HepG2 (cell line): ENCODE measurements around the gene TSACC. TPM values are rescaled to one million over a fixed set of nuclear protein-coding genes. Genes with fewer than 3 reads are reported as not detected.

Source experiments
- ATAC-seq: fragments of 200-7000 bp; cut with Tn5 transposase; 3 replicates; pipeline ENCODE4 v1.9.1; 2020; ENCODE audit warnings: mild to moderate bottlenecking, moderate library complexity
- BruUV-seq: library from RNA; stranded (reverse); fragments of 400-500 nt; replicated peaks from 2 replicates; lab custom pipeline; 2021; lab: Mats Ljungman, UMichigan
- CTCF ChIA-PET: fragments of 300-600 bp; formaldehyde crosslinking; extraction: SDS; loops from one replicate; lab custom pipeline; 2021; ENCODE audit warnings: low total read pairs, inconsistent platforms, low intra/inter-chr PET ratio; lab: Yijun Ruan, JAX
- POLR2A ChIA-PET: fragments of 350-600 bp; sonication (Branson Sonifier 250); formaldehyde crosslinking; loops from one replicate; lab custom pipeline; 2020; ENCODE audit warnings: antibody characterized with exemption, inconsistent platforms; lab: Yijun Ruan, JAX
- DNase-seq: peaks from one replicate; pipeline ENCODE4 v3.0.0-alpha.2; 2015; ENCODE audit warnings: low spot score
- FAIRE-seq: peaks from 3 replicates; lab custom pipeline; 2011; peaks lifted over from hg19 to GRCh38; lab: Jason Lieb, UNC
- H2AFZ ChIP-seq: one replicate; pipeline ENCODE4 v1.6.1; 2011; ENCODE audit warnings: low read length, inconsistent platforms
- H3K27ac ChIP-seq: fragments of 300-600 bp; 3 replicates; pipeline ENCODE4 v1.8.0; 2011; ENCODE audit warnings: mixed run types, mild to moderate bottlenecking, mixed read lengths, low read length, inconsistent platforms; ENCODE audit not compliant: insufficient read depth; ENCODE audit errors: extremely low read length
- H3K27me3 ChIP-seq, 2 experiments: fragments of 200-600 bp in 1 of 2; 2 replicates in 1 of 2; 3 replicates in 1 of 2; pipeline versions ENCODE4 v1.6.0 to v1.8.0; 2011; ENCODE audit warnings: low read length in 2 of 2, mild to moderate bottlenecking in 2 of 2, moderate library complexity in 2 of 2, inconsistent platforms in 1 of 2; ENCODE audit not compliant: insufficient read depth in 2 of 2, control insufficient read depth in 1 of 2
- H3K36me3 ChIP-seq, 2 experiments: fragments of 200-600 bp in 1 of 2; replicated peaks in 1 of 2; 2 replicates in 1 of 2; 3 replicates in 1 of 2; pipeline versions ENCODE4 v1.5.1 to v1.8.0; 2011; ENCODE audit warnings: low read length in 2 of 2, inconsistent platforms in 1 of 2; ENCODE audit not compliant: insufficient read depth in 2 of 2, control insufficient read depth in 1 of 2
- H3K4me1 ChIP-seq: 2 replicates; pipeline ENCODE4 v1.5.1; 2012; ENCODE audit warnings: low read length, inconsistent platforms; ENCODE audit not compliant: insufficient read depth
- H3K4me2 ChIP-seq: 2 replicates; pipeline ENCODE4 v1.6.0; 2011; ENCODE audit warnings: low read depth, low read length, inconsistent platforms
- H3K4me3 ChIP-seq, 3 experiments: fragments of 200-600 bp in 1 of 3; sonication (generic), shearing (Covaris generic) in 1 of 3; replicated peaks in 1 of 3; 2 replicates each; pipeline ENCODE4 v1.5.1; 2011 to 2016; ENCODE audit warnings: low read length in 3 of 3, inconsistent platforms in 2 of 3, low read depth in 2 of 3, mild to moderate bottlenecking in 2 of 3, control low read depth in 1 of 3, mixed read lengths in 1 of 3; ENCODE audit not compliant: insufficient read depth in 1 of 3
- H3K79me2 ChIP-seq: one replicate; pipeline ENCODE4 v1.6.1; 2011; ENCODE audit warnings: low read length, inconsistent platforms; ENCODE audit not compliant: insufficient read depth
- H3K9ac ChIP-seq: 2 replicates; pipeline ENCODE4 v1.6.0; 2011; ENCODE audit warnings: mild to moderate bottlenecking, low read depth, low read length, inconsistent platforms; ENCODE audit not compliant: insufficient read depth
- H3K9me3 ChIP-seq: 2 replicates; pipeline ENCODE4 v1.5.1; 2012; ENCODE audit warnings: mild to moderate bottlenecking, low read length
- H4K20me1 ChIP-seq: 2 replicates; pipeline ENCODE4 v1.6.0; 2011; ENCODE audit warnings: inconsistent platforms, mild to moderate bottlenecking, low read length, moderate library complexity; ENCODE audit not compliant: insufficient read depth
- AKAP8 ChIP-seq: sonication (generic); formaldehyde crosslinking; IDR thresholded peaks from 2 replicates; pipeline ENCODE4 v1.5.1; 2020; ENCODE audit warnings: mild to moderate bottlenecking, missing genetic modification reagents
- FOSL2 ChIP-seq: sonication (generic); formaldehyde crosslinking; IDR thresholded peaks from 2 replicates; pipeline ENCODE4 v1.4.0; 2020; ENCODE audit warnings: missing genetic modification reagents
- HIC2 ChIP-seq: sonication (generic); formaldehyde crosslinking; IDR thresholded peaks from 2 replicates; pipeline ENCODE4 v1.9.0; 2022; ENCODE audit warnings: low read depth, missing genetic modification reagents
- RFX5 ChIP-seq: IDR thresholded peaks from 2 replicates; pipeline ENCODE4 v1.6.1; 2011; ENCODE audit warnings: low read depth, low read length, improper control_type of control experiment
- SP140L ChIP-seq: sonication (generic); formaldehyde crosslinking; IDR thresholded peaks from 2 replicates; pipeline ENCODE4 v1.4.0; 2020; ENCODE audit warnings: missing genetic modification reagents, borderline replicate concordance
- TARDBP ChIP-seq: sonication (generic); formaldehyde crosslinking; IDR thresholded peaks from 2 replicates; pipeline ENCODE4 v1.8.0; 2022; ENCODE audit warnings: mild to moderate bottlenecking, missing genetic modification reagents
- ZNF264 ChIP-seq: sonication (generic); formaldehyde crosslinking; IDR thresholded peaks from 2 replicates; pipeline ENCODE4 v1.4.0; 2020; ENCODE audit warnings: missing genetic modification reagents
- ZNF350 ChIP-seq: sonication (generic); formaldehyde crosslinking; IDR thresholded peaks from 2 replicates; pipeline ENCODE4 v1.4.0; 2020; ENCODE audit warnings: mild to moderate bottlenecking, low read depth, missing genetic modification reagents, borderline replicate concordance
- ZNF788 ChIP-seq: sonication (generic); formaldehyde crosslinking; IDR thresholded peaks from 2 replicates; pipeline ENCODE4 v1.5.0; 2020; ENCODE audit warnings: mild to moderate bottlenecking, missing genetic modification reagents, borderline replicate concordance
- WGBS: methylation state at CpG from one replicate; pipeline ENCODE4 v1.1.6; 2017; ENCODE audit warnings: low lambda C conversion rate; 5-methylcytosine and 5-hydroxymethylcytosine counted together
- in situ Hi-C: cut with HindIII; loops from 2 replicates; pipeline ENCODE4 v1.10.0; 2017; ENCODE audit warnings: low pct_unique_long_range_greater_than_20kb; ENCODE audit not compliant: extremely low pct_ligation_motif_present
- intact Hi-C: fragments of 100-400 bp; cut with micrococcal nuclease; formaldehyde crosslinking; loops from one replicate; pipeline ENCODE4 v1.10.0; 2022; ENCODE audit not compliant: unreplicated experiment
- polyA plus RNA-seq, 8 experiments: library from polyadenylated mRNA; depleted of rRNA in 3 of 8; stranded (reverse) in 7 of 8; unstranded in 1 of 8; fragments of >200 nt; fragmentation: Illumina TruSeq in 4 of 8; extraction: Trizol in 4 of 8; gene quantifications; 2 replicates each; pipeline versions ENCODE4 v1.2.1 to v1.2.3, GENCODE V29; 2011 to 2016; ENCODE audit warnings: low read depth in 4 of 8, missing spikeins in 1 of 8, mixed read lengths in 1 of 8; ENCODE audit not compliant: insufficient read depth in 1 of 8
- total RNA-seq, 5 experiments: library from RNA; depleted of rRNA; stranded (reverse); fragments of >200 nt; fragmentation: Illumina TruSeq; extraction: Trizol; gene quantifications; 2 replicates each; pipeline ENCODE4 v1.2.3, GENCODE V29; 2016; ENCODE audit warnings: low read depth in 1 of 5
- TF ChIP-seq, protein P1 (sequence below): IDR thresholded peaks from 2 replicates; pipeline ENCODE4 v1.6.1; 2012; ENCODE audit warnings: inconsistent platforms

Gene TSACC
- total and polyA plus RNA-seq, 2 of the 13 experiments (the other 11 are each of a cell fraction or from before 2014, with no cell fraction given): 1.5 to 2.6 TPM

DNA sequence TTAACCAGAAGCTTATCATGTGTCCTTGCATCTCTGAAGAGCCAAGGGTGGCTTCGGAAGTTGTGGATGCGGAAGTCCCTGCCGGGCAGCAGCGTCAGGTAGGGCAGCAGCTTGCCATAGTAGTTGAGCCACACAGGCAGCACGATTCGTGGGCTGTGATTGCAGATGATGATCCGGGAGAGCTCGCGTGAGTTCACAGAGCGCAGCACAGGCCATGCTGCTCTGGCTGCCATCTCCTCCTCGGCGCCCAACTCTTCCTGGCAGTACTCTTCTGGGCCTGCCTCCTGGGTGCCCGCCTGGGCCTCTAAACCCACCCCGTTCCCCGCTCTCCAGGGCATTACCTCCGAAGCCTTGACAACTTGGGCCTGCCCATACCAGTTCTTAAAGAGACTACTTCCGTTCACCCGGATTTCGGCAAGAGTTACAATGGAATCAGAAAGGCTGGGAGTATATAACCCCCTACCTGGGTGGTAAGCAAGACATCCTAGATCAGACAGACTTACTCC lies 39.4 kb upstream of the TSACC start, which contains the start of gene VHLL:
VHLL (minus strand) TSS at position 456 of the 506 bp plus-strand sequence; CDS start at position 338, 118 bp downstream.
- H3K9me3 ChIP-seq: no peaks in the 10 kb centered on the region
- in situ Hi-C loops: no loop called here
- peaks cover 30% of the 10 kb centered on the region for H3K4me1 ChIP-seq
- H3K9ac ChIP-seq: no peak within 1 kb of the TSS
- no peak within 1 kb of the TSS for H3K4me3 ChIP-seq
- ATAC-seq (no peak), FAIRE-seq (no peak), DNase-seq (no peak)
- CTCF ChIA-PET: no interaction called here
- POLR2A ChIA-PET: interaction anchor here (9.2 kb wide), 1 partner anchor 17 kb away, joined by 115 read pairs; the partner anchor contains the start of genes SMG5 and TMEM79
- peaks cover 0 to 2% of the 10 kb centered on the region in 2 experiments; a peak in 1 of 5 replicates for H3K36me3 ChIP-seq
- WGBS: 85% methylated on average over 10 of the region's 19 CpGs
- H3K27me3 ChIP-seq: no peaks in the 10 kb centered on the region
- intact Hi-C loops: loop anchor here (5.0 kb wide), 1 partner anchor 357 kb away; the partner anchor contains the start of gene RXFP4
- TF ChIP-seq ZNF350 (CRISPR knock-in tag) (no peak), FOSL2 (CRISPR knock-in tag) (no peak), ZNF264 (no peak), TARDBP (CRISPR knock-in tag) (no peak), ZNF788 (CRISPR knock-in tag) (no peak), RFX5 (no peak), AKAP8 (CRISPR knock-in tag) (no peak), SP140L (CRISPR knock-in tag) (no peak), HIC2 (CRISPR knock-in tag) (no peak)
- TF ChIP-seq, protein P1, sequence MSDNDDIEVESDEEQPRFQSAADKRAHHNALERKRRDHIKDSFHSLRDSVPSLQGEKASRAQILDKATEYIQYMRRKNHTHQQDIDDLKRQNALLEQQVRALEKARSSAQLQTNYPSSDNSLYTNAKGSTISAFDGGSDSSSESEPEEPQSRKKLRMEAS: no peak
- no peak within 1 kb of the TSS for H3K27ac ChIP-seq
- H3K4me2 ChIP-seq: no peak within 1 kb of the TSS
- peaks cover 8% of the 10 kb centered on the region for H3K79me2 ChIP-seq
- no peaks in the 10 kb centered on the region for H4K20me1 ChIP-seq
- no peak within 1 kb of the TSS for H2AFZ ChIP-seq
- no TSS peak for BruUV-seq
